ENCODE measurements around the gene ACAA2.

DNA sequence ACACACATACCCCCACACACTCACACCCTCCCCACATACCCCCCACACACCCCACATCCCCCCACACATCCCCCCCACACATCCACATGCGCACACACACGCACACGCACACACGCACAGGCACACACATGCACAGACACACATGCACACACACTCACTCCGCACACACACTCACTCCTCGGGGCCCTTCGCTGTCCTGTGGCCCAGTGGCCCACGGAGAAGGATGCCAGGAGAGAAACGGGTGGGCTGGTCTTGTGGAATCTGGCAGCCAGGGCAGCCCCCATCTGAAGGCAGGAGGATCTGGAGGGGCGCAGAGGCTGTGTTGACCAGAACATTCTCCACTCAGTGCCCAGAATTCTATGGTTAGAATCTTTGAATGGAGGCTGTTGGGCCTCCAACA, 51.6 kb downstream of the ACAA2 start:
- no peak for TF ChIP-seq CTCF (optimal IDR thresholded peaks at IDR 0.05 in 1 of 3, IDR thresholded peaks at IDR 0.05 in 1 of 3, conservative IDR thresholded peaks at IDR 0.05 in 1 of 3; ENCODE audit: extremely low read depth in 1 of 3, insufficient read depth in 2 of 3, low read length in 3 of 3)
- TF ChIP-seq EZH2 (IDR thresholded peaks at IDR 0.05; ENCODE audit: low read length), result no peak

Data from keratinocyte (primary cell).